Gastrocnemius medialis (tissue), 4 donors: Measurements from ENCODE around the gene ZSWIM4.

Experiments
- CTCF ChIP-seq, 5 experiments: fragments of 450-650 bp in 3 of 5; fragments of 200-600 bp in 2 of 5; sonication (generic) in 2 of 5; IDR thresholded peaks in 4 of 5; conservative IDR thresholded peaks in 1 of 5; 1 replicate in 4 of 5; 2 replicates in 1 of 5; pipeline ENCODE4 v1.5.1; 2016 to 2019; ENCODE audit warnings: antibody characterized with exemption in 5 of 5, mild to moderate bottlenecking in 3 of 5, moderate library complexity in 3 of 5
- POLR2A ChIP-seq, 2 donors: fragments of 450-650 bp; IDR thresholded peaks; one replicate each; pipeline ENCODE4 v1.6.1; 2017; ENCODE audit warnings: antibody characterized with exemption in 2 of 2, mild to moderate bottlenecking in 2 of 2, moderate library complexity in 2 of 2

- TF ChIP-seq CTCF (IDR thresholded peaks at IDR 0.05 in 4 of 5, conservative IDR thresholded peaks at IDR 0.05 in 1 of 5): no peak
- TF ChIP-seq POLR2A (IDR thresholded peaks at IDR 0.05): no peak
Measured at GRCh38 chr19:13827656-13828055, 32.4 kb downstream of the ZSWIM4 start.
